Liver (tissue), 9 donors: ENCODE results near the gene EEF1G. TPM values are rescaled to one million over a fixed set of nuclear protein-coding genes. Genes with fewer than 3 reads are reported as not detected.

ENCODE experiments used
- DNase-seq: peaks from one replicate; pipeline ENCODE4 v3.0.0-alpha.2; 2017; ENCODE audit warnings: low spot score
- H3K27ac ChIP-seq, 2 donors: one replicate each; pipeline ENCODE4 v1.7.0; 2013; ENCODE audit warnings: inconsistent platforms in 2 of 2, low read length in 2 of 2, control low read depth in 1 of 2, low read depth in 1 of 2, mild to moderate bottlenecking in 1 of 2
- H3K27me3 ChIP-seq, 4 donors: one replicate each; pipeline versions ENCODE4 v1.6.1 to v1.7.0; 2013; ENCODE audit warnings: low read length in 3 of 4, inconsistent platforms in 1 of 4, mild to moderate bottlenecking in 1 of 4, moderate library complexity in 1 of 4; ENCODE audit not compliant: control insufficient read depth in 4 of 4, insufficient read depth in 4 of 4
- H3K36me3 ChIP-seq, 4 donors: one replicate each; pipeline versions ENCODE4 v1.6.1 to v1.7.0; 2013; ENCODE audit warnings: low read length in 3 of 4, mild to moderate bottlenecking in 3 of 4, low read depth in 1 of 4, moderate library complexity in 1 of 4; ENCODE audit not compliant: control insufficient read depth in 4 of 4, insufficient read depth in 3 of 4
- H3K4me1 ChIP-seq, 4 donors: one replicate each; pipeline versions ENCODE4 v1.6.1 to v1.7.0; 2013; ENCODE audit warnings: low read length in 3 of 4, mild to moderate bottlenecking in 3 of 4, moderate library complexity in 1 of 4; ENCODE audit not compliant: control insufficient read depth in 4 of 4, insufficient read depth in 4 of 4
- H3K4me3 ChIP-seq, 3 donors: one replicate each; pipeline versions ENCODE4 v1.6.1 to v1.7.0; 2013; ENCODE audit warnings: low read length in 3 of 3, control low read depth in 1 of 3, low read depth in 1 of 3, mild to moderate bottlenecking in 1 of 3
- H3K9ac ChIP-seq, 2 donors: one replicate each; pipeline ENCODE4 v1.7.0; 2013; ENCODE audit warnings: low read length in 2 of 2, mild to moderate bottlenecking in 2 of 2, moderate library complexity in 2 of 2, control low read depth in 1 of 2, low read depth in 1 of 2
- H3K9me3 ChIP-seq, 4 donors: one replicate each; pipeline versions ENCODE4 v1.6.1 to v1.7.0; 2013; ENCODE audit warnings: low read length in 3 of 4; ENCODE audit not compliant: control insufficient read depth in 4 of 4
- EGR1 ChIP-seq, 2 donors: IDR thresholded peaks; 2 replicates each; pipeline ENCODE4 v1.6.1; 2016 to 2018; ENCODE audit warnings: antibody characterized with exemption in 2 of 2, low read depth in 2 of 2
- FOXA1 ChIP-seq: IDR thresholded peaks from 2 replicates; pipeline ENCODE4 v1.6.1; 2016; ENCODE audit warnings: antibody characterized with exemption
- FOXA2 ChIP-seq: IDR thresholded peaks from 2 replicates; pipeline ENCODE4 v1.6.1; 2016; ENCODE audit warnings: antibody characterized with exemption
- GABPA ChIP-seq, 2 donors: IDR thresholded peaks in 1 of 2; conservative IDR thresholded peaks in 1 of 2; 2 replicates each; pipeline ENCODE4 v1.6.1; 2016; ENCODE audit warnings: antibody characterized with exemption in 2 of 2, mild to moderate bottlenecking in 1 of 2, moderate library complexity in 1 of 2
- HNF4A ChIP-seq, 2 donors: conservative IDR thresholded peaks; 2 replicates each; pipeline ENCODE4 v1.6.1; 2016; ENCODE audit warnings: antibody characterized with exemption in 2 of 2, mild to moderate bottlenecking in 2 of 2
- JUND ChIP-seq, 2 donors: IDR thresholded peaks; 2 replicates each; pipeline ENCODE4 v1.6.1; 2016; ENCODE audit warnings: antibody characterized with exemption in 2 of 2
- NR2F2 ChIP-seq: IDR thresholded peaks from 2 replicates; pipeline ENCODE4 v1.6.1; 2016; ENCODE audit warnings: antibody characterized with exemption
- RAD21 ChIP-seq, 2 donors: IDR thresholded peaks; 2 replicates each; pipeline ENCODE4 v1.6.1; 2016; ENCODE audit warnings: antibody characterized with exemption in 2 of 2, mild to moderate bottlenecking in 2 of 2
- REST ChIP-seq: IDR thresholded peaks from 2 replicates; pipeline ENCODE4 v1.6.1; 2016; ENCODE audit warnings: antibody characterized with exemption, mild to moderate bottlenecking
- RXRA ChIP-seq, 2 donors: IDR thresholded peaks; 2 replicates each; pipeline ENCODE4 v1.6.1; 2017 to 2018; ENCODE audit warnings: antibody characterized with exemption in 2 of 2, mild to moderate bottlenecking in 1 of 2
- SP1 ChIP-seq: IDR thresholded peaks from 2 replicates; pipeline ENCODE4 v1.6.1; 2018; ENCODE audit warnings: antibody characterized with exemption, mild to moderate bottlenecking
- TAF1 ChIP-seq: conservative IDR thresholded peaks from 2 replicates; pipeline ENCODE4 v1.6.1; 2016; ENCODE audit warnings: antibody characterized with exemption, mild to moderate bottlenecking
- YY1 ChIP-seq: IDR thresholded peaks from 2 replicates; pipeline ENCODE4 v1.6.1; 2016; ENCODE audit warnings: antibody characterized with exemption, mild to moderate bottlenecking
- ZBTB33 ChIP-seq: IDR thresholded peaks from 2 replicates; pipeline ENCODE4 v1.6.1; 2016; ENCODE audit warnings: antibody characterized with exemption
- WGBS: extraction: QIAGEN DNeasy Blood & Tissue Kit; methylation state at CpG from one replicate; pipeline ENCODE4 v1.1.7; 2013; 5-methylcytosine and 5-hydroxymethylcytosine counted together
- polyA plus RNA-seq, 2 donors: library from polyadenylated mRNA; stranded (reverse) in 1 of 2; unstranded in 1 of 2; fragments of 200-250 nt in 1 of 2; fragments of >200 nt in 1 of 2; fragmentation: Nextera tagmentation in 1 of 2; extraction: Ambion mirVana in 1 of 2; gene quantifications; one replicate each; pipeline versions ENCODE4 v1.2.1 to v1.2.3, GENCODE V29; 2013 to 2015
- total RNA-seq, 2 donors: library from RNA; depleted of rRNA; stranded (reverse); fragments of >200 nt; gene quantifications; one replicate each; pipeline ENCODE4 v1.2.3, GENCODE V29; 2014
- TF ChIP-seq, protein P1 (sequence below): IDR thresholded peaks from 2 replicates; pipeline ENCODE4 v1.6.1; 2016; ENCODE audit warnings: antibody characterized with exemption
- TF ChIP-seq, protein P2 (sequence below): fragments of 150-350 bp; IDR thresholded peaks from 2 replicates; pipeline ENCODE4 v1.5.1; 2017; ENCODE audit warnings: improper control_type of control experiment, low read depth, low read length; ENCODE audit not compliant: missing input control
- TF ChIP-seq, protein P3 (sequence below): IDR thresholded peaks from 2 replicates; pipeline ENCODE4 v1.6.1; 2016; ENCODE audit warnings: antibody characterized with exemption
- donor health status: healthy.
- donor health status: healthy.
- donor health status: healthy.
- donor health status: healthy.
- donor health status: healthy.

The EEF1G gene
- total and polyA plus RNA-seq, 4 donors: 251 to 640 (median 469) TPM

DNA sequence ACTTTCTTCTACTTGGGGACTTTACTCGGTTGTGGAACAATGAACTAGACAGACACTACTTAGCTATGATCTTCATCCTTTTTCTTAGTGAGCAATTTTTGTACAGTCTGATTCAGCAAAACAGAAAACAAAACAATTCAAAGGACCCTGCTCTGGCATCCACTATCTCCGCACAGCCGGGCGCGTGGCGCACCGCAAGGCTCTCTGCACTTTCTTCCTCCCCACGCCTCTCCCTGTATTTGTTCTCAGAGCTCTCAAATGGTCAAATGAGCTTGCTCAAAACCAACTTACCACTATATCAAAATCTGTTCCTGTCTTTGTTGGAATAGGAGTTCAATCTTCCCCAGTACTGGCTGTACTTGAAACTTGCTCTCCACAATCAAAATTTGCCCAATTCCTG, 7.4 kb downstream of the EEF1G start:
- WGBS: 84% methylated on average over 8 of the region's 8 CpGs
- DNase-seq: no peak
- Histone ChIP-seq H3K4me3 (no peak overlapping the region), H3K9ac (no peak overlapping the region), H3K27ac (no peak overlapping the region), H3K9me3 (no peaks in the 10 kb centered on the region), H3K4me1 (peaks cover 1 to 31% (median 20%) of the 10 kb centered on the region in 4 donors), H3K27me3 (no peaks in the 10 kb centered on the region), H3K36me3 (peaks cover 13 to 48% (median 35%) of the 10 kb centered on the region in 4 donors)
- TF ChIP-seq YY1 (no peak), EGR1 (IDR thresholded peaks at IDR 0.05; ENCODE audit: low read depth in 2 of 2) (no peak), NR2F2 (no peak), ZBTB33 (no peak), RXRA (IDR thresholded peaks at IDR 0.05) (no peak), FOXA1 (no peak), RAD21 (IDR thresholded peaks at IDR 0.05) (no peak), HNF4A (conservative IDR thresholded peaks at IDR 0.05) (no peak), GABPA (IDR thresholded peaks at IDR 0.05 in 1 of 2, conservative IDR thresholded peaks at IDR 0.05 in 1 of 2) (no peak), SP1 (no peak), REST (no peak), FOXA2 (no peak), TAF1 (no peak), JUND (IDR thresholded peaks at IDR 0.05) (no peak)
- TF ChIP-seq, protein P1, sequence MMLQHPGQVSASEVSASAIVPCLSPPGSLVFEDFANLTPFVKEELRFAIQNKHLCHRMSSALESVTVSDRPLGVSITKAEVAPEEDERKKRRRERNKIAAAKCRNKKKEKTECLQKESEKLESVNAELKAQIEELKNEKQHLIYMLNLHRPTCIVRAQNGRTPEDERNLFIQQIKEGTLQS: no peak
- TF ChIP-seq, protein P2, sequence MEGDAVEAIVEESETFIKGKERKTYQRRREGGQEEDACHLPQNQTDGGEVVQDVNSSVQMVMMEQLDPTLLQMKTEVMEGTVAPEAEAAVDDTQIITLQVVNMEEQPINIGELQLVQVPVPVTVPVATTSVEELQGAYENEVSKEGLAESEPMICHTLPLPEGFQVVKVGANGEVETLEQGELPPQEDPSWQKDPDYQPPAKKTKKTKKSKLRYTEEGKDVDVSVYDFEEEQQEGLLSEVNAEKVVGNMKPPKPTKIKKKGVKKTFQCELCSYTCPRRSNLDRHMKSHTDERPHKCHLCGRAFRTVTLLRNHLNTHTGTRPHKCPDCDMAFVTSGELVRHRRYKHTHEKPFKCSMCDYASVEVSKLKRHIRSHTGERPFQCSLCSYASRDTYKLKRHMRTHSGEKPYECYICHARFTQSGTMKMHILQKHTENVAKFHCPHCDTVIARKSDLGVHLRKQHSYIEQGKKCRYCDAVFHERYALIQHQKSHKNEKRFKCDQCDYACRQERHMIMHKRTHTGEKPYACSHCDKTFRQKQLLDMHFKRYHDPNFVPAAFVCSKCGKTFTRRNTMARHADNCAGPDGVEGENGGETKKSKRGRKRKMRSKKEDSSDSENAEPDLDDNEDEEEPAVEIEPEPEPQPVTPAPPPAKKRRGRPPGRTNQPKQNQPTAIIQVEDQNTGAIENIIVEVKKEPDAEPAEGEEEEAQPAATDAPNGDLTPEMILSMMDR: no peak
- TF ChIP-seq, protein P3, sequence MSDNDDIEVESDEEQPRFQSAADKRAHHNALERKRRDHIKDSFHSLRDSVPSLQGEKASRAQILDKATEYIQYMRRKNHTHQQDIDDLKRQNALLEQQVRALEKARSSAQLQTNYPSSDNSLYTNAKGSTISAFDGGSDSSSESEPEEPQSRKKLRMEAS: no peak
